ENCODE results near the gene CHSY1. TPM values are rescaled to one million over a fixed set of nuclear protein-coding genes. Genes with fewer than 3 reads are reported as not detected.
"Not testable (repeated sequence)": the region's sequence is repeated elsewhere in the genome, so short reads cannot be mapped to it uniquely, and the experiment has no call there.

CHSY1 gene
- 10 to 100 TPM; 44.6 to 46.4 TPM for total RNA-seq

GRCh38 chr15:101251830-101252820 is at the start of gene CHSY1:
Gene CHSY1, minus strand, starts transcription at chr15:101252048. Its CDS starts 592 bp downstream, at chr15:101251456.
- CTCF ChIA-PET: interaction anchor here (0.7 to 9.3 kb wide), 10 partner anchors 8 to 390 kb away, joined by 3 to 235 read pairs (median 4); partner anchors contain the start of gene SNRPA1
- ATAC-seq: peak; percentile 76
- H3K27ac Mint-ChIP-seq: peak within 1 kb of the TSS; percentile 92
- H3K36me3 Mint-ChIP-seq (ENCODE audit: low read depth): peaks cover 34% of the 10 kb centered on the region
- DNase-seq: peak; percentile 92
- peaks cover 71% of the 10 kb centered on the region for H3K4me1 Mint-ChIP-seq (ENCODE audit: low read depth)
- H3K4me3 Mint-ChIP-seq: peak within 1 kb of the TSS; percentile 92
- POLR2A ChIA-PET: interaction anchor here (0.6 to 3.6 kb wide), 11 partner anchors 8 to 240 kb away, joined by 3 to 40 read pairs (median 4); partner anchors contain the start of gene SNRPA1
- no peaks in the 10 kb centered on the region for H3K27me3 Mint-ChIP-seq (ENCODE audit: low read depth)
- no peaks in the 10 kb centered on the region for H3K9me3 Mint-ChIP-seq (ENCODE audit: insufficient read depth)

- no peaks in the 10 kb centered on the region for H3K27me3 Mint-ChIP-seq (ENCODE audit: low read depth)
- POLR2A ChIA-PET: interaction anchor here (1.4 to 4.2 kb wide), 3 partner anchors 13 to 29 kb away, joined by 4 to 36 read pairs (median 30); no protein-coding TSS in a partner anchor
- H3K9me3 Mint-ChIP-seq (ENCODE audit: insufficient read depth): no peaks in the 10 kb centered on the region
- H3K27ac Mint-ChIP-seq: peak overlapping the region; percentile 80
- H3K4me3 Mint-ChIP-seq: peak overlapping the region; percentile 98
- ATAC-seq: no peak
- peaks cover 32% of the 10 kb centered on the region for H3K4me1 Mint-ChIP-seq (ENCODE audit: low read depth)
- H3K36me3 Mint-ChIP-seq (ENCODE audit: low read depth): peaks cover 24% of the 10 kb centered on the region
- CTCF ChIA-PET: interaction anchor here (0.9 to 15.0 kb wide), 7 partner anchors 8 to 353 kb away, joined by 3 to 202 read pairs (median 11); no protein-coding TSS in a partner anchor
- no peak for DNase-seq
Observed at GRCh38 chr15:101296418-101297405, 44.9 kb upstream of the CHSY1 start.

- no peaks in the 10 kb centered on the region for H3K27me3 Mint-ChIP-seq (ENCODE audit: low read depth)
- H3K4me1 Mint-ChIP-seq (ENCODE audit: low read depth): peaks cover 35% of the 10 kb centered on the region
- ATAC-seq: no peak
- ChIA-PET POLR2A (interaction anchor here (0.6 to 4.2 kb wide), 18 partner anchors 7 to 393 kb away, joined by 3 to 36 read pairs (median 5); partner anchors contain the start of genes CHSY1 and TM2D3), CTCF (interaction anchor here (0.9 to 15.0 kb wide), 10 partner anchors 11 to 356 kb away, joined by 3 to 202 read pairs (median 6); partner anchors contain the start of gene TM2D3)
- peak overlapping the region; percentile 93 for H3K27ac Mint-ChIP-seq
- no peaks in the 10 kb centered on the region for H3K9me3 Mint-ChIP-seq (ENCODE audit: insufficient read depth)
- peaks cover 27% of the 10 kb centered on the region for H3K36me3 Mint-ChIP-seq (ENCODE audit: low read depth)
- H3K4me3 Mint-ChIP-seq: peak overlapping the region; percentile 98
- no peak for DNase-seq
Observed at GRCh38 chr15:101295607-101296161, 43.8 kb upstream of the CHSY1 start.

GRCh38 chr15:101294731-101295606 is 43.1 kb upstream of the CHSY1 start, which contains the start of gene SNRPA1:
Gene SNRPA1, minus strand, starts transcription at chr15:101295248. Its CDS starts 70 bp downstream, at chr15:101295178.
- ATAC-seq (peak; percentile 87), DNase-seq (peak; percentile 97)
- H3K36me3 Mint-ChIP-seq (ENCODE audit: low read depth): peaks cover 33% of the 10 kb centered on the region
- peaks cover 37% of the 10 kb centered on the region for H3K4me1 Mint-ChIP-seq (ENCODE audit: low read depth)
- H3K27me3 Mint-ChIP-seq (ENCODE audit: low read depth): no peaks in the 10 kb centered on the region
- POLR2A ChIA-PET: interaction anchor here (0.7 to 4.2 kb wide), 25 partner anchors 8 to 393 kb away, joined by 3 to 36 read pairs (median 5); partner anchors contain the start of genes CHSY1 and TM2D3
- no peaks in the 10 kb centered on the region for H3K9me3 Mint-ChIP-seq (ENCODE audit: insufficient read depth)
- H3K27ac Mint-ChIP-seq: peak within 1 kb of the TSS; percentile 93
- CTCF ChIA-PET: interaction anchor here (1.0 to 15.0 kb wide), 14 partner anchors 10 to 377 kb away, joined by 3 to 202 read pairs (median 5); partner anchors contain the start of genes CHSY1 and TM2D3
- H3K4me3 Mint-ChIP-seq: peak within 1 kb of the TSS; percentile 98

GRCh38 chr15:101293122-101293521 is 41.3 kb upstream of the CHSY1 start:
- Mint-ChIP-seq H3K27me3 (ENCODE audit: low read depth) (no peaks in the 10 kb centered on the region), H3K36me3 (ENCODE audit: low read depth) (peaks cover 47% of the 10 kb centered on the region), H3K4me3 (peak overlapping the region; percentile 98), H3K27ac (peak overlapping the region; percentile 93), H3K9me3 (ENCODE audit: insufficient read depth) (no peaks in the 10 kb centered on the region), H3K4me1 (ENCODE audit: low read depth) (peaks cover 44% of the 10 kb centered on the region)
- no peak for DNase-seq
- CTCF ChIA-PET: interaction anchor here (0.9 to 15.0 kb wide), 12 partner anchors 9 to 360 kb away, joined by 3 to 202 read pairs (median 6); no protein-coding TSS in a partner anchor
- POLR2A ChIA-PET: interaction anchor here (1.6 to 4.2 kb wide), 4 partner anchors 9 to 360 kb away, joined by 4 to 36 read pairs (median 24); partner anchors contain the start of gene TM2D3
- ATAC-seq: no peak

GRCh38 chr15:101288905-101289513 is 37.2 kb upstream of the CHSY1 start:
- peak; percentile 51 for DNase-seq
- peak; percentile 54 for ATAC-seq
- Mint-ChIP-seq H3K27me3 (ENCODE audit: low read depth) (no peaks in the 10 kb centered on the region), H3K27ac (peak overlapping the region; percentile 52), H3K9me3 (ENCODE audit: insufficient read depth) (no peaks in the 10 kb centered on the region), H3K4me1 (ENCODE audit: low read depth) (peaks cover 55% of the 10 kb centered on the region), H3K36me3 (ENCODE audit: low read depth) (peaks cover 73% of the 10 kb centered on the region), H3K4me3 (no peak overlapping the region)
- POLR2A ChIA-PET: interaction anchor here (1.1 to 1.6 kb wide), 2 partner anchors 11 to 354 kb away, joined by 3 to 5 read pairs; no protein-coding TSS in a partner anchor
- CTCF ChIA-PET: interaction anchor here (0.7 to 15.0 kb wide), 29 partner anchors 9 to 682 kb away, joined by 3 to 202 read pairs (median 4); no protein-coding TSS in a partner anchor

- peaks cover 76% of the 10 kb centered on the region for H3K36me3 Mint-ChIP-seq (ENCODE audit: low read depth)
- POLR2A ChIA-PET: interaction anchor here (1.6 kb wide), 1 partner anchor 355 kb away, joined by 5 read pairs; no protein-coding TSS in a partner anchor
- not testable (repeated sequence) for H3K4me3 Mint-ChIP-seq
Observed at GRCh38 chr15:101287342-101287741, 35.5 kb upstream of the CHSY1 start.

GRCh38 chr15:101286471-101287114 is 34.7 kb upstream of the CHSY1 start:
- ATAC-seq (no peak), DNase-seq (no peak)
- Mint-ChIP-seq H3K27ac (no peak overlapping the region), H3K4me1 (ENCODE audit: low read depth) (peaks cover 35% of the 10 kb centered on the region), H3K27me3 (ENCODE audit: low read depth) (no peaks in the 10 kb centered on the region), H3K9me3 (ENCODE audit: insufficient read depth) (no peaks in the 10 kb centered on the region), H3K36me3 (ENCODE audit: low read depth) (peaks cover 77% of the 10 kb centered on the region), H3K4me3 (no peak overlapping the region)
- ChIA-PET CTCF (interaction anchor here (1.2 to 4.7 kb wide), 6 partner anchors 28 to 369 kb away, joined by 5 to 30 read pairs (median 5); no protein-coding TSS in a partner anchor), POLR2A (interaction anchor here (4.6 kb wide), 1 partner anchor 9 kb away, joined by 30 read pairs; the partner anchor contains the start of gene SNRPA1)

More at GRCh38 chr15:101287342-101287741, 35.5 kb upstream of the CHSY1 start:
- Mint-ChIP-seq H3K27ac (peak overlapping the region; percentile 64), H3K4me1 (ENCODE audit: low read depth) (peaks cover 42% of the 10 kb centered on the region)
- not testable (repeated sequence) for DNase-seq; H3K9me3 Mint-ChIP-seq (ENCODE audit: insufficient read depth); ATAC-seq; H3K27me3 Mint-ChIP-seq (ENCODE audit: low read depth)
- CTCF ChIA-PET: interaction anchor here (0.7 to 15.0 kb wide), 7 partner anchors 8 to 376 kb away, joined by 3 to 202 read pairs (median 8); no protein-coding TSS in a partner anchor

- H3K9me3 Mint-ChIP-seq (ENCODE audit: insufficient read depth): no peaks in the 10 kb centered on the region
- no peak for ATAC-seq
- H3K4me1 Mint-ChIP-seq (ENCODE audit: low read depth): peaks cover 26% of the 10 kb centered on the region
- H3K4me3 Mint-ChIP-seq: no peak overlapping the region
- ChIA-PET CTCF (interaction anchor here (0.9 to 4.7 kb wide), 4 partner anchors 9 to 357 kb away, joined by 3 to 30 read pairs (median 8); partner anchors contain the start of gene SNRPA1), POLR2A (interaction anchor here (0.7 to 4.6 kb wide), 3 partner anchors 10 to 67 kb away, joined by 3 to 30 read pairs (median 3); partner anchors contain the start of gene SNRPA1)
- peaks cover 80% of the 10 kb centered on the region for H3K36me3 Mint-ChIP-seq (ENCODE audit: low read depth)
- no peak for DNase-seq
- H3K27me3 Mint-ChIP-seq (ENCODE audit: low read depth): no peaks in the 10 kb centered on the region
- no peak overlapping the region for H3K27ac Mint-ChIP-seq
Observed at GRCh38 chr15:101283931-101284330, 32.1 kb upstream of the CHSY1 start.

All from activated CD8-positive, alpha-beta T cell treated with anti-CD3 and anti-CD28 coated beads, Interleukin-2, amount 10 ng/mL, durations not matched to agents 7 days and 5 days (primary cell).